ENCODE data around the gene KNOP1. TPM values are rescaled to one million over a fixed set of nuclear protein-coding genes. Genes with fewer than 3 reads are reported as not detected.
"Not testable (repeated sequence)": the region's sequence is repeated elsewhere in the genome, so short reads cannot be mapped to it uniquely, and the experiment has no call there.

Gene KNOP1
- total RNA-seq, 1 experiment from 2014 or later: 65.0 TPM

DNA sequence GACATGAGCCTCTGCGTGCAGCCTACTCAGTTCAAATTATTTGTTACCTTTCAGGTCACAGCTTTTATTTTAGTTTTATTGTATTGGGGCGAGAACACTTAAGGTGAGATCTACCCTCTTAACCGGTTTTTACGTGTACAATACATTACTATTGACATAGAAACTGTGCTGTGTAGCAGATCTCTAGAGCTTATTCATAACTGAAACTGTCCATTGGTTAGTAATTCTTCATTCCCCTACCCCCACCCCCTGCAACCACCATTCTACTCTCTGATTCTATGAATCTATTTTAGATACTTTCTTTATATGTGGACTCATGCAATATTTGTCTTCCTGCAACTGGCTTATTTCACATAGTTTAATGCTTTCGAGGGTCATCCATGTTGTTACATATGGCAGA, 43.5 kb downstream of the KNOP1 start:
- no peak overlapping the region for H3K4me3 ChIP-seq (ENCODE audit: low read depth, low read length, poor library complexity, severe bottlenecking)
- no TSS peak for BruUV-seq (replicated peaks)
- TF ChIP-seq CTCF (conservative IDR thresholded peaks at IDR 0.05; ENCODE audit: low read depth, low read length): no peak
- TF ChIP-seq EZH2 (IDR thresholded peaks at IDR 0.05; ENCODE audit: borderline replicate concordance, low read depth, low read length, poor library complexity, severe bottlenecking): no peak
- CTCF ChIA-PET: no interaction called here
- no peaks in the 10 kb centered on the region for H3K9me3 ChIP-seq (ENCODE audit: low read depth, low read length, poor library complexity, severe bottlenecking)
- H3K4me1 ChIP-seq (ENCODE audit: insufficient read depth, low read length, poor library complexity, severe bottlenecking): no peaks in the 10 kb centered on the region
- H3K36me3 ChIP-seq (ENCODE audit: insufficient read depth, low read length, poor library complexity, severe bottlenecking): no peaks in the 10 kb centered on the region
- intact Hi-C loops (cut with micrococcal nuclease; ENCODE audit: unreplicated experiment): no loop called here
- H3K27ac ChIP-seq (ENCODE audit: low read depth, low read length, poor library complexity, severe bottlenecking): no peak overlapping the region
- no peak for DNase-seq (ENCODE audit: low spot score)
- POLR2A ChIA-PET (ENCODE audit: low non-redundant PET): no interaction called here
- no peaks in the 10 kb centered on the region for H3K27me3 ChIP-seq (replicated peaks; ENCODE audit: insufficient read depth, low read depth, low read length, poor library complexity)

- Histone ChIP-seq H3K27ac (ENCODE audit: low read depth, low read length, poor library complexity, severe bottlenecking) (no peak overlapping the region), H3K4me1 (ENCODE audit: insufficient read depth, low read length, poor library complexity, severe bottlenecking) (no peaks in the 10 kb centered on the region), H3K36me3 (ENCODE audit: insufficient read depth, low read length, poor library complexity, severe bottlenecking) (no peaks in the 10 kb centered on the region), H3K4me3 (ENCODE audit: low read depth, low read length, poor library complexity, severe bottlenecking) (no peak overlapping the region), H3K9me3 (ENCODE audit: low read depth, low read length, poor library complexity, severe bottlenecking) (no peaks in the 10 kb centered on the region), H3K27me3 (replicated peaks; ENCODE audit: insufficient read depth, low read depth, low read length, poor library complexity) (no peaks in the 10 kb centered on the region)
- intact Hi-C loops (cut with micrococcal nuclease; ENCODE audit: unreplicated experiment): no loop called here
- DNase-seq (ENCODE audit: low spot score): no peak
- ChIA-PET CTCF (no interaction called here), POLR2A (ENCODE audit: low non-redundant PET) (no interaction called here)
- TF ChIP-seq EZH2 (IDR thresholded peaks at IDR 0.05; ENCODE audit: borderline replicate concordance, low read depth, low read length, poor library complexity, severe bottlenecking): no peak
- TF ChIP-seq CTCF (conservative IDR thresholded peaks at IDR 0.05; ENCODE audit: low read depth, low read length): no peak
- no TSS peak for BruUV-seq (replicated peaks)
These were observed 45.6 kb downstream of the KNOP1 start for GRCh38 chr16:19672378-19672777.

GRCh38 chr16:19666477-19666876, 51.5 kb downstream of the KNOP1 start:
- DNase-seq (ENCODE audit: low spot score): no peak
- intact Hi-C loops (cut with micrococcal nuclease; ENCODE audit: unreplicated experiment): no loop called here
- Histone ChIP-seq H3K27ac (ENCODE audit: low read depth, low read length, poor library complexity, severe bottlenecking) (no peak overlapping the region), H3K4me3 (ENCODE audit: low read depth, low read length, poor library complexity, severe bottlenecking) (no peak overlapping the region), H3K9me3 (ENCODE audit: low read depth, low read length, poor library complexity, severe bottlenecking) (no peaks in the 10 kb centered on the region), H3K4me1 (ENCODE audit: insufficient read depth, low read length, poor library complexity, severe bottlenecking) (no peaks in the 10 kb centered on the region), H3K27me3 (replicated peaks; ENCODE audit: insufficient read depth, low read depth, low read length, poor library complexity) (no peaks in the 10 kb centered on the region), H3K36me3 (ENCODE audit: insufficient read depth, low read length, poor library complexity, severe bottlenecking) (no peaks in the 10 kb centered on the region)
- CTCF ChIA-PET: no interaction called here
- TF ChIP-seq CTCF (conservative IDR thresholded peaks at IDR 0.05; ENCODE audit: low read depth, low read length): no peak
- no peak for TF ChIP-seq EZH2 (IDR thresholded peaks at IDR 0.05; ENCODE audit: borderline replicate concordance, low read depth, low read length, poor library complexity, severe bottlenecking)
- POLR2A ChIA-PET (ENCODE audit: low non-redundant PET): no interaction called here
- no TSS peak for BruUV-seq (replicated peaks)

GRCh38 chr16:19665313-19665712, 52.7 kb downstream of the KNOP1 start:
- CTCF ChIA-PET; DNase-seq (ENCODE audit: low spot score); H3K27ac ChIP-seq (ENCODE audit: low read depth, low read length, poor library complexity, severe bottlenecking); H3K9me3 ChIP-seq (ENCODE audit: low read depth, low read length, poor library complexity, severe bottlenecking); POLR2A ChIA-PET (ENCODE audit: low non-redundant PET); H3K36me3 ChIP-seq (ENCODE audit: insufficient read depth, low read length, poor library complexity, severe bottlenecking); H3K27me3 ChIP-seq (replicated peaks; ENCODE audit: insufficient read depth, low read depth, low read length, poor library complexity); H3K4me1 ChIP-seq (ENCODE audit: insufficient read depth, low read length, poor library complexity, severe bottlenecking); intact Hi-C loops (cut with micrococcal nuclease; ENCODE audit: unreplicated experiment); H3K4me3 ChIP-seq (ENCODE audit: low read depth, low read length, poor library complexity, severe bottlenecking); BruUV-seq (replicated peaks): not testable (repeated sequence)

Data from A673 (cell line).